SHP77 (cell line): ENCODE data around the gene GPC6.

Experiments used
- DNase-seq, 2 experiments: peaks; one replicate each; lab custom pipeline; 2025; lab: John Stamatoyannopoulos, UW

The GPC6 gene

GRCh38 chr13:93740334-93740733 is 513.7 kb downstream of the GPC6 start:
- DNase-seq = no peak

- no peak for DNase-seq
Observed at GRCh38 chr13:93744033-93744432, 517.4 kb downstream of the GPC6 start.

GRCh38 chr13:93744886-93745285 is 518.3 kb downstream of the GPC6 start:
- no peak for DNase-seq

DNA sequence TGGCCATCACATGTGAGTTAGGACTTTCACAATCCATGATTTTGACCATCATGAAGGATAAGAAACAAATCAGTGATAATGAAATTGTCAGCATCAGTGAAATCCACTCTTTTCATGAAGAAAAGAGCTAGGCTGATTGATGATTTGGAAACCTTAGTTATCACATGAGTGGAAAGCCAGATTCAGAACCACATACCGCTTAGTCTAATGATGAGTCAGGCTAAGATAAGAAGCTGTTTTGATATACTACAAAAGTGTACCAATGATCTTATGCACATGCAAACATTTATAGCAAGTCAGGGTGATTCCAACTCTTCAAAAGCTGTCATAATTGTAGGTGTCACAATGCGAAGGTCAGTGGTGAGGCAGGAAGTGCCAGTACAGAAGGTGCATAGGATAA is 519.3 kb downstream of the GPC6 start:
- no peak for DNase-seq

DNA sequence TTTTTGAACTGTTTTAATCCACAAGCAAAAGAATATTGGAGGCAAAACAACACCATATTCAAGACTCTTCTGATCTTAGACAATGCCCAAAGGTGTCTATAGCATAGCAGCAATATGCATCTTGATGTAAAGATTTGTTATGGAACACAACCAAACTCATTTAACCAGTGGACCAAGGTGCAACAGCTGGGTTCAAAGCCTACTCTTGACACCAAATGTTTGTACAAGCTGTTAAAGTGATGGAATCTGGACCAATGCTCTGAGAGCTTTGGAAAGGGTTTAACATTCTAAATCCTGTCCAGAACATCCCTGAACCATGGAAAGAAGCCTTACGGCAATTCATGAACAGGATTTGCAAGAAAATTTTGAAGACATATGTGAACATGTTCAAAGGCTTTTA is 520.0 kb downstream of the GPC6 start:
- DNase-seq = no peak

DNA sequence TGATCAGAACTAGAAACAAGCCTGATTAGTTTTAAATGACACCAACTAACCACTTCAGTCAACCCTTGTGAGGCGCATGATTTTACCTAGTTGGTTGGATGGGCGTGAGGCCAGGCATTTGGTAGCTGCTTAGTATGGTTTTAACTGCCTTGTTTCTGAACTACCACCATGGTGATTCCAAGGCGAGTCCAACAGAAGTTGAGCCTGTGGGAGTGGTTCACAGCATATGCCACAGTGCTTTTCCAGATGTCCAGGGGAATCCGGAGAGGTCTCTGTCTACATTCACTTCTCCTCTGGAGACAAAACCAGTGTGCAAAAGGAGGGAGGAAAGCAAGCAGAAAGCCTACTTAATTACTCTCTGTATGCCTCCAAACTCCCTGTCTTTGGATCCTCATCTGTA is 524.1 kb downstream of the GPC6 start:
- DNase-seq = no peak

DNA sequence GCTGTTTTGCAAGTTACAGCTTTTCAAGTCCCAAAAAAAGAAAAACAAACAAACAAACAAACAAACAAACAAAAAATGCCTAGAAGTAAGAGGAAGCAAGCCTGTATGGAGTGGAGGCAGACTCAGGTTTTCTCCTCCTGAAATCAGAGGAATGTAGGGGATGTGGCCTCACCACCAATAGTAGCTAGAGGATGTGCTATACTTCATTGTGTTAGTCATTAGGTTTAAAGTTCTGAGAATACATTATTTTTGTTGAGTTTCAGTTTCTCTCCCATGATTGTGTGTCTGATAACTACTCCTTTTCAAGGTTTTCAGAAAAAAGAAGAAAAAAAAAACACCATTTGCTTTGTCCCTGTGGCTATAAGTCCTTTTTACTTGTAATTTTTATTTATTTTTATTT is 524.5 kb downstream of the GPC6 start:
- DNase-seq = no peak

GRCh38 chr13:93752541-93752940 is 525.9 kb downstream of the GPC6 start:
- DNase-seq = no peak

DNA sequence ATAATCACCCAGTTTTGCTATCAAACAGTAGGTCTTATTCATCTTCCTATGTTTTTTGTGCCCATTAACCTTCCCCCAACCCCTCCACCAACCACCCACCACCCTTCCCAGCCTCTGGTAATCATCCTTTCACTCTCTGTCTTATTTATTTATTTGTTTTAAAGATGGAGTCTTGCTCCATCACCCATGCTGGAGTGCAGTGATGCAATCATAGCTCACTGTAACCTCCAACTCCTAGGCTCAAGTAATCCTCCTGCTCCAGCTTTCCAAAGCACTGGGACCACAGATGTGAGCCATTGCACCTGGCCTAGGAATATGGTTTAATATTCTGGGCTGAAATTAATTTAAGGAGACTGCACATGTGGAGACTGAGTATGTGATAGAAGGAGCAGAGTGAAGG is 527.0 kb downstream of the GPC6 start:
- no peak for DNase-seq

DNA sequence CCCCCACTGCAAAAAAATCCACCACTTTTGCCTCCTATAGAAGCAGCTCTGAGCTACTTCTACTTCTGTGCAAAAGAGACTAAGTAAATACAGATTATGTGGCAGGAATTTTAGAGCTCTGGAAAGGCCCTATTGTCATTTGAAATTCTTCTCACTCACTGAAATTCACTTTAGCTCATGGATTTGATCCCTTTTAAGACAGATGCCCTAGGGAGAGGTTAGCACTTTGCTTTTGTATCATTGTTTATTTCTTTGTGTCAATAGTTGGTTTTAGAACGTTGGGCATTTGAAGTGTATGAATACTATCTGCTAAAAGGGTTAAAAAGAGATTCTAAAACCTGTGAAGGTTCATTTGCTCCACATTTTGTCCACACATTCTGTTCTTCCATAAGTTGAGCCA is 528.7 kb downstream of the GPC6 start:
- DNase-seq = no peak

DNA sequence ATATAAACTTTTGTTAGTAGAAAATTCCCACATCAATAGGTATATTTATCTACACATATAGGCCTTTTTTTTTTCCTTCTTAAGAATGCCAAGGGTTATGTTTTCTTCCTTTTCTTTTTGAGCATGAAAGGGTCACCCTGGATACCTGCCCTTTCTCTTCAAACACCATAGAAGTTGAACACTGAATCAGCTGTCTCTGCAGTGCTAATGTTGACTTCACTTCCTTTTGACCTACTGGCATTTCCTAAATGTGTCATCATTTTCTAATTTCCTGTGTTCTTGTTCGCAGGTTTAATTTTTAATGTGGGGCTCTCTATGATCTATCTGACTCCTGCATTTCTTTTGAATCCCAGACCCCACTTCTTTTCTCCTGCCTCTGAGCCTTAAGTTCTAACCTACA is 532.0 kb downstream of the GPC6 start:
- no peak for DNase-seq

DNA sequence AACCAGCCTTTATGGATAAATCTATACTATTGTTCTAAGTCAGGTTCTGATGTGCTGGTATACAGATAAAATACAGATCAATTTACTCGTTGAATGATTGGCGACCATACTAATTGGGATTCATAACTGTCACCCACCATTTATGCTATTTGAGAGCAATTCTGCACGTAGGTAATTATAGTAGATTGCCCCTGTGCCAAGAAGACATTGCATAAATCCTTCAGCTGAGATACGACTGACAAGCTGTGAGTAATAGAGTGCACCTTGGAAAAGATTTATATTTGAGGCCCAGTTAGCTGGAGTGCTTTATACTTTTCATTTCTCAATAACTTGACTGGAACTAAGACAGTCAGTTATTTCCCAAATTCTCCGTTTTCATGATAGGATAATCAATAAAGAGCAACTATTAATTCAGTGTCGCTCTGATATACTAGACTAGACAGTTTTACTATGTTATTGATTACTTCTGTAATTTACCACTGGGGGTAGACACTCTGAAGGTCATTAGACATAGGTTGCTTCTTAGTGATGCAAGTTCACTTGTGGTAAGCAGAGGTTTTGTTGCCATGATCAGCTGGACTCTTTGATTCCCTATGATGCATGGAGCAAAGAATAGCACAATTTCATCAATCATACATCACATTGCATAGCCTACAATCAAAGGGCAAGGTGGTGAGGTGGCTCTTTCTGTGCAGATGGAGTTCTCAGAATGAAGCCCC is 536.3 kb downstream of the GPC6 start:
- DNase-seq = no peak

GRCh38 chr13:93765062-93765461 is 538.5 kb downstream of the GPC6 start:
- DNase-seq = no peak

DNA sequence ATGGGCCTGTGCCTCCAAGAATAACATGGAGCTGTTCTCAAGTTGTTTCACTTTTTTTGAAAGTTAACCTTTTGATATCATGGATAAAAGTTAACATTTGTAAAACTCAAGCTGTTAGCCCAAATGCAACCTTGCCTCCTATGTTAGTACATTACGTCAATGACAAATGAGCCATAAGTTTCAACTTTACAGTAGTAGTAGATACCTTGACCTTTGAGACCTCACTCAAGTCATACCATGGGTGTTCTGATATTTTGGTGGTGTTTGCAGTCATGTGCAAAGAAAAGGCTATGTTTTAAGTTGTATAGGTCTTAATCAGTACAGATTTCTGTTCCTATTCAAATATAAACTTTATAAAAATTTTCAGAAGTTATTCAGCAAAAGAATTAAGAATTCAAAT is 539.2 kb downstream of the GPC6 start:
- no peak for DNase-seq

DNA sequence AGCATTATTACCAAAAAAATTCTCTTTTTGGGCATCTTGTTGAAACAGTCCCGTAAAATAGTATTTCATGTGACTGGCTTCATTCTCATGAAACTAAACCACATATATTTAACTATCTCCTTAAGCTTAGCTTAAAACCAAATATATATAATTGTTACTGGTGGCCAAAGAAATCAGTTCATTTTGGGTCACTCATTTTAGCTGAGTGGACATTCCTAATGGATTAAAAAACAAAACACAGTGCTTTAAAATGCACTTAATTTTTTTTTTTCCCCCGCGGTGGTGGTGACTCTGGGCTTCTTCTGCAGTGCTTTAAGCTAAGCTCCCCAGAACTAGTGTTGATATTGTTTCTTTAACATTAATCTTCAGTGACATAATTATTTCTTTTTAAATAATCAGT is 540.1 kb downstream of the GPC6 start:
- DNase-seq = no peak

DNA sequence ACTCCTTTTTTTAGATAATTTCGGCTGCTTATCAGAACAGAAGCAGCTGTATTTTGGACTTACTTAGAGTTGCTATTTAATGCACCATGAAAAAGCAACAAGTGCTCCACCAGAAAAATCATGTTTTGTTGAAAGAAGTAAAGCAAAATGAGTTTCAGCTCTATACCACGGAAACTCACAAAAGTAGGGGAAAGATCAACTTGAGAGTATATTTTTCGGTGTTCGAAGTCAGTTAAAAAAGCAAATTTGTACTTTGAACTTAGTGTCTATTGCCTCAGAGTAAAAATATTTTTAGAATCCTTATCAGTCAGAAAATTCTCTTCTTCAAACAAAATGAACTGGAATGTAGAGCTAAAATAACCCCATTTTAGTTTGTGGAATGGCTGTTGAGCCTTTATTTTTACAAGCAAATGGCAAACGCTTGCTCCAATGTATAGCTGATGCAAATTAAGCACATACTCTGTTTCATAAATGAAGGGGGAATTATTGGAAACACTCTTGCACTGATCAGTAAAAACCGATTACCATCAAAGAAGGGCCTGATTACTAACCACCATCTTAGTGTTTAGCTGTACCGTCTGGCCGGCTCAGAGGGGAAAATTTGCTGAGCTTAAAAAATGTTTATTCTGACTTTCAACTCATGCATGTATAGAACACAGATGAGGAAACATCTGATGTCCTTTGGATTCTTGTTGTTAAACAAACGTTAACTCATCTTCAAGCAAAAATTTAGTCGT is 540.7 kb downstream of the GPC6 start:
- DNase-seq = no peak

- DNase-seq = no peak
Observed at GRCh38 chr13:93767917-93768409, 541.4 kb downstream of the GPC6 start.

- no peak for DNase-seq
Observed at GRCh38 chr13:93769101-93769500, 542.5 kb downstream of the GPC6 start.

GRCh38 chr13:93769607-93770006 is 543.0 kb downstream of the GPC6 start:
- DNase-seq = no peak

- DNase-seq = no peak
Observed at GRCh38 chr13:93771227-93771626, 544.6 kb downstream of the GPC6 start.

DNA sequence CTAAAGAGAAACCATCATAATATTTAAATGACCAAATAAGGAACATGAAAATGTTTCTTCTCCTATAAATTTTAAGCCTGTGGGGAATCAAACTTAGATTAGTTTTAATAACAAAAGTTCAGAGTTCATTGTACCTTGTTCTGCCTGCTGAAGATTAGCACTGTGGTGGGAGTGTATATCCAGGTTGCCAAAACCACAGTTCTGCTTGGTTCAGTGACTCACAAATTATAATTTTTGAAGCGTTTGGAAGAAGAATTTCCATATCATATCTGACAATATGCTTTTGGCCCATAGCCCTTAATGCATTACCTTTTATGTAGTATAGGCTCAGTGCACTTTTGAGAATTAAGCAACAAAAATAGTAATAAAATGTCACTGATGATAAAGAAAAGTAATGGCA is 545.2 kb downstream of the GPC6 start:
- no peak for DNase-seq

DNA sequence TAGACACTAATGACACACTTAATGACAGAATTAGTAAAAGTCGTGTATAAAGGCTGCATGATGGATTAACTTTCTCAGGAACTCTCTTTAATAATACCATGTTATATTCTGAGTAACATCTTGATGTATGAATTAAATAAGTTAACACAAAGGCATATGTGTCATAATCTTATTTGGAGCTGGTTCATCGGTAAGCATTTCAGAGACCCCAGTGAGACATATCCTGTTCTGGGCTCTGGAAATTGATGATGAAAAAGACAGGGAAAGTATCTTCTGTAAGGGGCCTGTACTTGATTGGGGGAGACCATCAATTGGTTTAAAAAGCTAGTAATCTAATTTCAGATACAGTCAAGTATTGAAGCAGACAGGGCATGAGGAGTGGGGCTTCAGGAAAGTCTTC is 547.9 kb downstream of the GPC6 start:
- no peak for DNase-seq

GRCh38 chr13:93775027-93775426 is 548.4 kb downstream of the GPC6 start:
- no peak for DNase-seq
